Activated CD4-positive, alpha-beta T cell treated with anti-CD3 and anti-CD28 coated beads, Interleukin-2, Interleukin-4, amounts not matched to agents 100 ng/mL and 50 ng/mL, durations not matched to agents 16 hours and 8 hours (primary cell): Measurements from ENCODE around the gene NKPD1.
A peak's percentile ranks its signal among the peaks of the same experiment; 100 is the strongest.
"Not testable (repeated sequence)": the region's sequence is repeated elsewhere in the genome, so short reads cannot be mapped to it uniquely, and the experiment has no call there.

Experiments used
- DNase-seq: peaks from one replicate; pipeline ENCODE4 v3.0.0-alpha.2; 2020; ENCODE audit warnings: low spot score

Gene NKPD1

GRCh38 chr19:45139286-45140143, 21.3 kb downstream of the NKPD1 start:
- DNase-seq, result no peak

DNA sequence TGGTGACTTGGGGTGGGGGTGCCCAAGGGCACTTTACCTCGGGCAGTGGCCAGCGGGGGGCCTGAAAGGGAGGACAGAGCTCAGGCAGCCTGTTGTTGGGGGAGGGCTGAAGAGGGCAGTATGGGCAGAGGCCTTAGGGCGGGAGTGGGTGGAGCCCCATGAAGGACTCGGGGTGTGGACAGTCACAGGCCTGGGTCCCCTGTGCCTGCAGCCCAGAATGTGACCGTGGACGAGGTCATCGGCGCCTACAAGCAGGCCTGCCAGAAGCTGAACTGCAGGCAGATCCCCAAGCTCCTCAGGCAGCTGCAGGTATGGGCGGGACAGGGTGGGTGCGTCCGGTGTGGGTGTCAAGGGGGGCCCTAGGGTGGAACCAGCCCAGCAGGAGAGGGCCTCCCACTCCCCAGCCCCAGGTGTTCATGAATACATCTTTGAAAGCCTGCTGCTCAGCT, 22.5 kb downstream of the NKPD1 start:
- DNase-seq, result no peak

DNA sequence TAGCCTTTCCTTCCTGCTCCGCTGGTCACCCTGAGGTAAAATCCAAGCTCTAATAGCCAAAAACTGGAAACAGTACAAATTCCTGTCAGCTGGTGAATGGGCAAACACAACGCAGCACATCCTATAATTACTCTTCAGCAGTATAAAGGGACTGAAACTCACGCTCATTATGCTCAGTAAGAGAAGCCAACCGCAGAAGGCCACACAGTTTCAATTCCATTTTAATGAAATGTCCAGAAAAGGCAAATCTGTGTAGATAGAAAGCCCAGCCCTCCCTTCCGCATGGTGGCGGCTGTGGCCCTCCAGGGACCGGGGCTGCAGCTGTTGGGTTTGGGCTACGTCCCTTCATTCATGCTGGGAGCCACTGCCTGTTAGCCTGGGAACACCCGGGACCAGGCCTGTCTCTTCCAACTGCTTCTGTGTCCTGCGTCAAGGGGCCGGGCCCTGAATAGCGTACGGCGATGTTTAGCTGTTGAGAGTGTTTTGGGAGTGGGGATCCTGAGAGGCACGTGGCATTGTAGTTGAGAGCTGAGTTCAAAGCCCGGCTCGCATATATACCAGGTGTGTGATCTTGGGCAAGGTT, 23.5 kb downstream of the NKPD1 start:
- no peak for DNase-seq

DNA sequence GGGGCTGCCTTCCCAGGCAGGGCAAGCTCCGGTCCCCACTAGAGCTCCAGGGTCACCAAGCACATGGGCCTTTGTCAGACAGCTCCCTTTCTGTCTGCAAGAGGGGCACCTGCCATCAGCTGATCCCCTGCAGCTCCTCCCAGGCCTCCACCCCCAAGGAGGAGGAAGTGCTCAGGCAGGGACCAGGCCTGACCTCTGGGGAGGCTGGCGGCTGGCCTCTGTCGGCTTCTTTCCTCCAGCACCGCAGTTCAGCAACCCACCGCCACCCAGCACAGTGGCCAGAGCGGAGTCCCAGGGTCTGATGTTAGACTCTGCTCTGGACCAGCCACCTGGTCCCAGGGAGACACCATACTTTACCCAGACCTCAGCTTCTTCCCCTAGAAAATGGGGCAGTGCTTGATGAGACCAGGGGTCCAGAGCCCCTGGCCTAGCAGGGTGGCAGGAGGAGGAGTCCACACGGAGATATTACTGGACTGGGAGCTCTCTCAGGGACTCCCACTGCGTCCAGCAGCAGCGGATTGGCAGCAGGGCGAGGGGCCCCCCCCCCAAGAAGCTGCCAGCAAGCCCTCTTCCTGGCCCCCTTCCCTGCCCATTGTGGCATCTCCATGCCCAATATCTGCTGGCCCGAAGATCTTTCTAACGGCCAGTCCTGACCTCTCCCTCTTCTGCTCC, 24.1 kb downstream of the NKPD1 start:
- no peak for DNase-seq

DNA sequence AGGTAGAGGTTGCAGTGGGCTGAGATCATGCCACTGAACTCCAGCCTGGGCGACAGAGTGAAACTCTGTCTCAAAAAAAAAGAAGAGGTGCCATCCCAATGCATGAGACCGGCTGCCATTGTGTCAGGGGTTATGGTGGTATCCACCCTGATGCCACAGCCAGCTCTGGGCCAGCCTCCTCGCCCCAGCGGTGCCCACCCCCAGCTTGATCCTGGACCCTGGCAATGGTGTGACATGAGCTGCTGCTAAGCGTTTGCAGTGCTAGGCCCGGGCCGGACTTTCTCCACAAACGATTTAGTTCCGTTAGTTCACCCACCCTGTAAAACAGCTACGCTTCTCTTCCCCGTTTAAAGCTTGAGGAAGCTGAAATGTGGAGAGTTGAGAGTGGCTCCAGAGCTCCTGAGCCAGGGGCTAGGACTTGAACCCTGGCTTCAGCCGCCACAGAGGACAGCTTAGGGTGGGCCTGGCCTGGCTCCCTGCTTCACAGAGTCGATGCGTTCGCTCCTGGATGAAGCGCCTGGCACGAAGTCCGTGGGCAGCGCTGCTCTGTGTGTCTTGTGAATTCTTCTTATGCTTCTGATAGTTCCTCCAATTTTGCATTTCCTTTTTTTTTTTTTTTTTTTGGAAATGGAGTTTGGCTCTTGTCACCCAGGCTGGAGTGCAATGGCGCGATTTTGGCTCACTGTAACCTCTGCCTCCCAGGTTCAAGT, 25.5 kb downstream of the NKPD1 start:
- no peak for DNase-seq

- DNase-seq, result no peak
Observed at GRCh38 chr19:45133661-45134060, 27.1 kb downstream of the NKPD1 start.

GRCh38 chr19:45130888-45131615, 29.7 kb downstream of the NKPD1 start:
- DNase-seq, result no peak

DNA sequence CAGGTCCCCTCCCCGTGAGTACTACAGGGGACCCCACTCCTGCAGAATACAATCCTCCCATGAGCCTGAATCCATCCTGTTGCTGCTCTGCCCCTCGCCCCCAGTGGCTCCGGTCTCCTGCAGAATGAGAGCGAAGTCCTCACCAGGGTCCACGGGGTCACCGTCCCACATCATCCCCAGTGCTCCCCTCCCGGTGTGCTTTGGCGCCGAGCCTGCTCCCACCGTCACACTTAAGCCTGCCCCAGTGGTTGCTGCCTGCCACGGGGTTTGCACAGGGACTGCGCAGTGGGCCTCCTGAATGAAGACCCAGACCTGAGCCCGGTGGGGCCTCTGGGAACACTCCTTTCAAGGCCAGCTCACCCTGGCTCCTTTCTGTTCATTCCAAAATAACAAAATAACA, 30.5 kb downstream of the NKPD1 start:
- DNase-seq, result no peak

DNA sequence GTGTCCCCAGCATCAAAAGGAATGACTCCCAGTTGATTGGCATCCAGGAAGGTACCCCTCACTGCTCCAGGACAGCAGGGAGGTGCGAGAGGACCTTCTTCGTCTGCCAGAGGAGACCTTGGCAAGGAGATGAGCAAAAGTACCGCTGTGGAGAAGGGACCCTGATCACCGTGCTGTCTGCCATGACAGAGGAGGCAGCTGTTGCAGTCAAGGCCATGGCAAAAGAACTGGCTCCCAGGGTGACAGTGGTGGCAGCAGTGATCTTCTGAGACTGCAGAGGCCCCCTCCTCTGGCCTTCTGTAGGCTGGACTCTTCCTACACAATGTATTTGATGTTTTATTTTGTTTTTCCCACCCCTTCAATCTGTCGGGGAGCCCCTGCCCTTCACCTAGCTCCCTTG, 32.0 kb downstream of the NKPD1 start:
- DNase-seq, result no peak

DNA sequence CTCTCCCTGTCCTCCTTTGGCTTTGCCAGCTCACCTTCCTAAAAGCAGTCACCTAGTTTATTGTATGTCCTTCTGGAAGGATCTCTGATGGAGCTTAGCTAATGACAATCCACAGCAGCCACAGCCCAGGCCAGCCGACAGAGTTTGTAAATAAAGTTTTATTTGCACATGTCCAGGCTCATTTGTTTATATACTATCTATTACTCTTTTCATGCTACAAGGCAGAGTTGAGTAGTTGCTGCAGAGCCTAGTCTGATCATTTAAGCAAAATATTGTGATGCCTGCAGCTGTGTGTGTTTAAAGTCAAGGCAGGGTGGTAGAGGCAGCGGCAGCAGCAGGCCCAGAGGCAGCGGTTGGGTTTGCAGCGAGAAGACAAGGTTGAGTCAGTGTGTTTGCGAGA, 32.6 kb downstream of the NKPD1 start:
- DNase-seq, result no peak

DNA sequence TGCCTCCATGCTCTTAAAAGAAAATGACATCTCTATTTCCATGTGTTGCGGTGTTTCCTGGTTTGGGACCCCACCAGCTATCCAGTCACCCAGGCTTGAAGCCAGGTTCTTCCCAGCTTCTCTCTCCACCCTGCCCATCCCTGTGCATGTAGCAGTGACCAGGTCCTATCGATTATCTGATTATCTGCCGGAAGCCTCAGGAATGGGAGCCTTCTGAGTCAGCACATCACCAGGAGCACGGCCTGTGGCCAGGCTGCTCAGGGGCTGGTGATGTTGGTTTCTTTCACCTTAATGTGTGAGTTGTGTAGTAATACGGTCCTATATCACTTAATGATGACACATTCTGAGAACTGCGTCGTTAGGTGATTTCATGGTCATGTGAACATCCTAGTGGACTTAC, 34.1 kb downstream of the NKPD1 start:
- DNase-seq, result no peak

- DNase-seq, result peak; percentile 69
Observed at GRCh38 chr19:45125975-45126493, 34.7 kb downstream of the NKPD1 start.

- DNase-seq, result no peak
Observed at GRCh38 chr19:45125360-45125759, 35.4 kb downstream of the NKPD1 start.

- DNase-seq, result no peak
Observed at GRCh38 chr19:45124021-45124420, 36.8 kb downstream of the NKPD1 start.

DNA sequence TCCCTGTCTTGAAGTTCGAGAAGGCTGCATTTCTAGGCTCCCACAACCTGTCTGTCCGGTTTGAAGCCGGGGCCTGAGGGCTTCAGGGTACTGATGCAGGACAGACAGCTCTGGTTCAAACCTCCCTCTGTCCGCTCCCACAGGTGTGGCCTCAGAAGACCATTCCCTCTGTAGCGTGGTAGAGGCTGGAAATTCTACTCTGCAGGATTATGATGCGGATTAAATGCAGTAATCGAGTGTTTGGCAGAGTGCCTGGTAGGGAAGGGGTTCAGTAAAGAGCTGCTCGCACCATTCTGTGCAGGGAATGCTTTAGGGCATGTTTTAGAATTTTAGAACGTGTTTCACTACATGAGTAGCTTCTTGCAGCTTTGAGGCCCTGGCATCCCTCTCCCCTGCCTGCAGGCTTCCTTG, 37.3 kb downstream of the NKPD1 start:
- DNase-seq, result no peak

DNA sequence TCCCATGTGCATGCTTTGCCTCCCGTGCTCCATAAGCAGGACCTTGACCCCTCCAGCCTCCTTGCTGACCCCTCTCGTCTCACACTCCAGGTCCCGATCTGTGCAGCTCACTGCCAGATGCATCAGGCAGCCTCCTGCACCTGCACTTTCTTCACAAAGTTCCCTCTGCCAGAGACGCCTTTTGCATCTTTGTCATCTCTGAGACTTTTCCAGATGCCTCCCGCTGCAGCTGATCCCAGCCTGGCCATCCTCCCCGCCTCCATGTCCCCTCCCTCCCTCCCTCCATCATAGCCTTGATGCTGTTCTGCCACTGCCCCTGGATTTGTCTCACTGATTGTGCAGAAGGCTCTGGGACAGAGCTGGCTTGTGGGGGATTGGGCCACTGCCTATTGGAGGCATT, 38.0 kb downstream of the NKPD1 start:
- DNase-seq, result no peak

GRCh38 chr19:45121827-45122345, 38.9 kb downstream of the NKPD1 start:
- no peak for DNase-seq

- DNase-seq, result no peak
Observed at GRCh38 chr19:45119582-45119981, 41.2 kb downstream of the NKPD1 start.

- DNase-seq, result not testable (repeated sequence)
Observed at GRCh38 chr19:45118591-45119355, 42.0 kb downstream of the NKPD1 start.

- DNase-seq, result no peak
Observed at GRCh38 chr19:45118106-45118505, 42.7 kb downstream of the NKPD1 start.

DNA sequence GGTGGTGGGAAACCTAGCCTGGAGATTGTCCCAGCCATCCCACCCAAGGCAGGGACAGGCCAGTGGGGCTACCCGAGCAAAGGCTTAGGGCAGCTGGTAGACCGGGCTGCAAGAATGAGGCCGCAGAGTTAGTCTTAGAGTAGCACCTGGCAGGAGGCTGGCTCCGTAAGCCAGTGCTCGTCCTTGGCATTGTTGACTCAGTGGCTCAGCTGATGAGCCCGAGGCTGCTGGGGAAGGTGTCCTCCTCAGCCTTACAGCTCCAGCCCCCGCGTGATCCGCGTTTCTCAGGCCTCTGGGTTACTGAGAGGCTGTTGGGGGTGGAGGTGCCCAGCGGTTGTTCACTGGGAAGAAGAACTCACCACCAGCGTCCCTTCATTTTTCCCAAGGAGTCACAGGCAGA, 43.1 kb downstream of the NKPD1 start:
- no peak for DNase-seq
